Cardiac fibroblast (primary cell): ENCODE data around the gene RSPH6A.

Experiments used
- DNase-seq, 2 donors: peaks; one replicate each; pipeline versions ENCODE4 v3.0.0 to v3.0.0-alpha.2; 2010; ENCODE audit warnings: low read depth in 2 of 2
- H3K4me3 ChIP-seq, 2 donors: replicated peaks in 1 of 2; 1 replicate in 1 of 2; 2 replicates in 1 of 2; pipeline ENCODE4 v1.5.1; 2011; ENCODE audit warnings: low read depth in 2 of 2, low read length in 2 of 2, mild to moderate bottlenecking in 2 of 2, moderate library complexity in 1 of 2
- TF ChIP-seq, protein P1 (sequence below): IDR thresholded peaks from one replicate; pipeline ENCODE4 v1.5.1; 2011; ENCODE audit warnings: low read depth, mild to moderate bottlenecking, low read length, inconsistent platforms

The RSPH6A gene

DNA sequence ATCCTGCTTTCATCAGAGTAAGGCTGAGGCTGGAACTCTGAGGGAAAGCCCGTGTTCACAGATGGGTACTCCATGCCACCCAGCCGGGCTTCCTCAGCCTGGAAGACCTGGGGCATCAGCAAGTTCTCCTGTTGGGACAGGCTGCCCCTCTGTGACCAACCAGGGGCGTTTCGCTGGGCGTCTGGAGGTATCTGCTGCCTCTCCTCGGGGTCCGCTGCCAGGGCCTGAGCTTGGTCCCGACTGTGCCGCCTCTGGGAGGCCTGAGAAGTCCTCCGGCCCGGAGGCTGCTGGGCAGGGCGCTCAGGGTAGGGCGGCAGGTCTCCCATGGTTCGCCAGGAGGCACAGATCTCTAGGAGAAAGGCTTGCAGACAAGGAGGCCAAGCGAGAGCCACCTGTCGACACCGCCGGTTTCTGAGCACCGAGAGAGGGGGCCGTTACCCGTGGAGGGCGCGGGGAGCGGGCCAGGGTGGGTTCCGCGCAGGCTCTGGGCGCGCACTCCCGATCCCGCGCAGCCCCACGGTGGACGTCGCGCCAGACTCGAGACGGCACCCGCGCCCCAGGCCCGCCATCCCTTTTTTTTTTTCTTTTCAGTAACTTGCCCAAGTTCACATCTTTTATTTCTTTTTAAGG is at the start of gene RSPH6A:
RSPH6A (minus strand) TSS at position 458 of the 630 bp plus-strand sequence; CDS start at position 326, 132 bp downstream.
- no peak within 1 kb of the TSS for H3K4me3 ChIP-seq
- no peak for DNase-seq
- TF ChIP-seq, protein P1, sequence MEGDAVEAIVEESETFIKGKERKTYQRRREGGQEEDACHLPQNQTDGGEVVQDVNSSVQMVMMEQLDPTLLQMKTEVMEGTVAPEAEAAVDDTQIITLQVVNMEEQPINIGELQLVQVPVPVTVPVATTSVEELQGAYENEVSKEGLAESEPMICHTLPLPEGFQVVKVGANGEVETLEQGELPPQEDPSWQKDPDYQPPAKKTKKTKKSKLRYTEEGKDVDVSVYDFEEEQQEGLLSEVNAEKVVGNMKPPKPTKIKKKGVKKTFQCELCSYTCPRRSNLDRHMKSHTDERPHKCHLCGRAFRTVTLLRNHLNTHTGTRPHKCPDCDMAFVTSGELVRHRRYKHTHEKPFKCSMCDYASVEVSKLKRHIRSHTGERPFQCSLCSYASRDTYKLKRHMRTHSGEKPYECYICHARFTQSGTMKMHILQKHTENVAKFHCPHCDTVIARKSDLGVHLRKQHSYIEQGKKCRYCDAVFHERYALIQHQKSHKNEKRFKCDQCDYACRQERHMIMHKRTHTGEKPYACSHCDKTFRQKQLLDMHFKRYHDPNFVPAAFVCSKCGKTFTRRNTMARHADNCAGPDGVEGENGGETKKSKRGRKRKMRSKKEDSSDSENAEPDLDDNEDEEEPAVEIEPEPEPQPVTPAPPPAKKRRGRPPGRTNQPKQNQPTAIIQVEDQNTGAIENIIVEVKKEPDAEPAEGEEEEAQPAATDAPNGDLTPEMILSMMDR = no peak

DNA sequence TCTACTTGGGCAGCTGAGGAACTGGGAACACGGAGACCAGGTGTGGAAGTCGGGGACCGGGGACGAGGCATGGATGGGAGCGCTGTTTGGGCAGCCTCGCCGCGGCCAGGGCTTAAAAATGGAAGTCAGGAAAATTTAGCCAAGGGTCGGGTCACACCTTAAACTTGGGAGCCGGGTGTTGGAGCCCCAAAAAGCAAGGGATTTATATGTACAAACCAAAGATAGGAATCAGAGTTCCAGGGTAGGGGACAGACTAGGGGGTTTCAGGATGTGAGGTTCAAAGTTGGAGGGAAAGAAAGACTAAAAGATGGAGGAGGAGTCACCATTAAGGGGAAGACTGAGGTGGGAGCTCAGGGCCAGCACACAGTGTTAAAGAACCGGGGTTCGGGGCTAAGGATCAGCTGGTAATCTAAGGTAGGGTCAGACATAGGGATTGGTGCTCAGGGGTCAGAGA is 49.5 kb upstream of the RSPH6A start:
- no peak for DNase-seq
- TF ChIP-seq, protein P1 = no peak
- no peak overlapping the region for H3K4me3 ChIP-seq

DNA sequence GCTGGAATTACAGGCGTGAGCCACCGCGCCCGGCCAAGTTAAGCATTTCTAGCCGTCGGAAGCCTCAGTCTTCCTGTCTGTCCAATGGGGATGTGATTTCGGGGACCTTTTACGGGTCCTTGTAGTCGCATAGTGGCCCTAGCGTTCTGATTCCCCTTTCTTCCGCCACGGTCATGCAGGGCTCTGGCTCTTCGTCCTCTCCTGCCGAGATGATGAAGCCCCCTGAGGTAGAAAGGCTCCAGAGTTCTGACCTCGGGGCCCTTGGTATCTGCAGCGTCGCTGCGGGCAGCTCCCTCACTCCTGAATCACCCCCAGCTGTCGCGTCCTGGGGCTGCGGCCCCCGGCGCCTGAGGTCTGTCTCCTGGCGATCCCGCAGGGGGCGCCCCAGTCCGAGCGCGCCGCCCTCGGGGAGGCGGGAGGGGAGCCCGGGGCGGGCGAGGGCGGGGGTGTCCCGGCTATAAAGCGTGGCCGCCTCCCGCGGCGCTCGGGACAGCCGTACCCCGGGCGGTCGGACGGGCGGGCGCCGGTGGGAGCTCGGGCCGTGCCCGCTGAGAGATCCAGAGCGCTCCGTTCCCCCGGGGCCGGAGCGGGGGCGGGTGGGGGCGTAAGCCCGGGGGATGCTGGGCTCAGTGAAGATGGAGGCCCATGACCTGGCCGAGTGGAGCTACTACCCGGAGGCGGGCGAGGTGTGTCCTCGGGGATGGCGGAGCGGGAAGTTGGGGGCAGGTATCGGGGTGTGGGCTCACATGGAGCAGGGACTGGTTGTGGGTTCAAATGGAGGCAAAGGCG is 48.9 kb upstream of the RSPH6A start, which contains the start of gene FOXA3:
FOXA3 (plus strand) TSS at position 487 of the 789 bp plus-strand sequence; CDS start at position 618, 131 bp downstream.
- DNase-seq = peak; percentile 36 to 37
- TF ChIP-seq, protein P1 = peak; percentile 21
- H3K4me3 ChIP-seq = peak within 1 kb of the TSS; percentile 29 to 100

DNA sequence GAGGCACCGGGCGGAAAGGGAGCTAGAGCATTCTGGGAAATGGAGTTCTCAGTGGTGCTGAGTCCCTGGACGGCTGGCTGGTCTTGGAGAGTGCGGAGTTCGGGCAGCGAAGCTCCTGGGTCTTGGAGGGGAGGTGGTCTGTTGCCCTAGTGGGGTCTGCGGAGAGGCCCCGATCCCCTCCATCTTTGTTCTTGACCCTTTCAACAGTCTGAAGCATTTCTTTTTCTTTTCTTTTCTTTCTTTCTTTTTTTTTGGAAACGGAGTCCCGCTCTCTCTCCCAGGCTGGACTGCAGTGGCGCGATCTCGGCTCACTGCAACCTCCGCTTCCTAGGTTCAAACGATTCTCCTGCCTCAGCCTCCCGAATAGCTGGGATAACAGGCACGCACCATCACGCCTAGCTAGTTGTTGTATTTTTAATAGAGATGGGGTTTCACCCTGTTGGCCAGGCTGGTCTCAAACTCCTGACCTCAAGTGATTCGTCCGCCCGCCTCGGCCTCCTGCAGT is 48.3 kb upstream of the RSPH6A start:
- DNase-seq = no peak
- TF ChIP-seq, protein P1 = no peak

DNA sequence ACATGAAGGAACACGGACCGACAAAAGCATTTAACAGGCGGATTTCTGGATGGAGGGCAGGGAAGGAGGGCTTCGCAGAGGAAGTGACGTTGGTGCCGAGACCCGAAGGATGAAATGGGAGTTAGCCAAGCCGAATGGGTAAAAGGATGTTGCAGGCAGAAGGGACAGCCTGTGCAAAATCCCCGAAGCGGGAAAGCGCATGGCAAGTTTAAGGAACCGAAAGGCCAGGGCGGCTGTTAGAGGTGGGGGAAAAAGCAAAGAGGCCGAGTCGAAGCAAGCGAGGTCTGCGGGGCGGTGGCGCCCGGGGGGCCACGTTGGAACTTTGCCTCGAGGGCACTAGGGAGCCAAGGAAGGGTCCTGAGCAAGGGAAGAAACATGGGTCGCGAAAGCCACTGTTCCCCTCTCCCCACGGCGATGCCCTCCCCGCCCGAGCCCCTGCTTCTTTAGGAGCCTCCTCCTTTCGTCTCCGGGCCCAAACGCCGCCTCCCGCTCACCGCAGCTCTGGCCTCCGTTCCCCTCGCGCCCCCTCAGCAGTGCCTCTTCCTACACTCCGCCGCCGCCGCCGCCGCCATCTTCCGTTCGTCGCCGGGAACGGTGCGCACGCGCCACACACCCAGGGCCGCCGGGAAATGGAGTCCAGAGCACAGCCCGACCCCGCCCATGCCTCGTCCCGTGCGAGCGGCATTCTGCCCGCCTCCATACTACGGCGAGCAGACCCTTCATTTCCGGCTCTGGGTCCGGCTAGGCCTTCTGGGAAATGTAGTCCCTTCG is 47.6 kb upstream of the RSPH6A start, which contains the start of gene SYMPK:
SYMPK (minus strand) TSS at position 584 of the 771 bp plus-strand sequence. CDS start 8,652 bp downstream, outside the sequence.
- TF ChIP-seq, protein P1 = no peak
- peak; percentile 98 to 99 for DNase-seq
- peak within 1 kb of the TSS; percentile 95 to 100 for H3K4me3 ChIP-seq

More for the DNA sequence above, 48.3 kb upstream of the RSPH6A start:
- H3K4me3 ChIP-seq = peak overlapping the region; percentile 29 to 100

DNA sequence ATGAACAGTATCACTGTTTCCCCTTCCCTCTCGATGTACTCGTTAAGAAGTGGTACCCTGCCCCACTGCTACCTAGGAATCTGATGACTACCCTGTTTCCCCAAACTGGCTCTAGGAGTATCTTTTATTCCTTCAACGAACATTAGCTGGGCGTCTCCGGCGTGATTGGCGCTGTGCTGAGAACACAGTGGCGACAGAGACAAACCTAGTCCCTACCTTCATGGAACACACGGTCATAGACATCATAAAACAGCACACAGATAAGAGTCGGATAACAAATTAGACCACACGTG is 47.1 kb upstream of the RSPH6A start:
- TF ChIP-seq, protein P1 = no peak
- no peak for DNase-seq
- peak overlapping the region; percentile 95 to 100 for H3K4me3 ChIP-seq
